ENCODE data around the gene RMND1. TPM values are rescaled to one million over a fixed set of nuclear protein-coding genes. Genes with fewer than 3 reads are reported as not detected.

Gene RMND1
- total and polyA plus RNA-seq, 2 of the 13 experiments (the other 11 are each of a cell fraction or from before 2014, with no cell fraction given), result 34.0 to 72.5 TPM

DNA sequence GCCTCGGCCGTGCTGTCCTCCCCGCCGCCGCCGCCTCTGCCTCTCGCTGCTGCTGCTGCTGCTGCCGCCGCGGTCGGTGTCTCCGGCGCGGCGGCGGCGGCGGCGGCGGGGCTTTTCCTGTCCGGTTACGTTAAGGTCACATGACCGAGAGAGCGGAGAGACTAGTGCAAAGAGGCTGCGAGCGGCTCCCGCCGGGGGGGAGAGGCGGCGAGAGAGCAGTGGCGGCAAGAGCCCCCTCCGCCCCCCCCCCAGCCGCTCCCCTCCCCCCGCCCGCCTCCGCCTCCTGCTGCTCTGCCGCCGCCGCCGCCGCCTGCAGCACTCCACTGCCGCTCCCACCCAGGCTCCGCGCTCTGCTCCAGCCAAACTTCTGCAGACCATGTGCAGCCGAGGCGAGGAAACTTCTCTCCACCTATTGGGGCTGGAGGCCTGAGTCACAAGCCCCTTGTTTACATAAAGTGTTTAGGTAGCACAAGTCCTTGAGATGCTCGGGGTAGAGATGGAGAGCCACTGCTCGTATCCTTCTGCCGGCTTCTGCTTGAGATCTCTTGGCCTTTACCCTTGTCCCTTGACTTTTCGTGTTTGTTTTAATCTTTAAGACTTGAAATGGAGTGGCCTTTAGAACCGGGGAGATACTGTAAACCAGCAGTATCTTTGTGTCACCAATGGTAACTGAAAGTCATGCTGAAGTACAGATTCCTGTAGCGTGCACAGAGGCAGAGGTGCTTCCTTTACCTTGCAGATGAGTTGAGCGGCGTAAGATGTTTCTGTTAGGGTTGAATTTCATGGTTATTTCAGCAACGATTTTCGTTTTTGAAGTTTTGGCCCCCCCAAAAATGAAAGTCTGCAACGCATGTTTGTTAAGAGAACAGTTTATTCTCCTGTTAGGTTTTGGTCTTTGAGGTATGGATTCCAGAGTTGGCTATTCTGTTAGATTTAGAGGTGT is 60.2 kb downstream of the RMND1 start, which contains the start of gene ZBTB2 (continued):
- TF ChIP-seq ZSCAN22 (CRISPR knock-in tag; IDR thresholded peaks at IDR 0.05), result no peak
- no peak for TF ChIP-seq GPN1 (CRISPR knock-in tag; IDR thresholded peaks at IDR 0.05; ENCODE audit: borderline replicate concordance)
- no peak for TF ChIP-seq RARG (CRISPR knock-in tag; IDR thresholded peaks at IDR 0.05; ENCODE audit: low read depth)
- TF ChIP-seq ZNF3 (CRISPR knock-in tag; IDR thresholded peaks at IDR 0.05), result no peak
- TF ChIP-seq, protein P1, sequence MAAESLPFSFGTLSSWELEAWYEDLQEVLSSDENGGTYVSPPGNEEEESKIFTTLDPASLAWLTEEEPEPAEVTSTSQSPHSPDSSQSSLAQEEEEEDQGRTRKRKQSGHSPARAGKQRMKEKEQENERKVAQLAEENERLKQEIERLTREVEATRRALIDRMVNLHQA (CRISPR knock-in tag; IDR thresholded peaks at IDR 0.05), result no peak
- 0 out of 2 replicates have a peak, but pooled peaks have one; percentile 21 for TF ChIP-seq ZNF720 (CRISPR knock-in tag; IDR thresholded peaks at IDR 0.05)
- no peak for TF ChIP-seq ZNF326 (CRISPR knock-in tag; IDR thresholded peaks at IDR 0.05; ENCODE audit: borderline replicate concordance)
- no peak for TF ChIP-seq SSRP1 (CRISPR knock-in tag; IDR thresholded peaks at IDR 0.05)
- TF ChIP-seq AGO2 (optimal IDR thresholded peaks at IDR 0.05; ENCODE audit: low read depth, low read length), result peak; percentile 66
- TF ChIP-seq MTF1 (CRISPR knock-in tag; IDR thresholded peaks at IDR 0.05), result no peak
- no peak for TF ChIP-seq SPEN (CRISPR knock-in tag; IDR thresholded peaks at IDR 0.05; ENCODE audit: low read depth)
- no peak for TF ChIP-seq PITX1 (CRISPR knock-in tag; IDR thresholded peaks at IDR 0.05)
- no peak for TF ChIP-seq BCL6 (CRISPR knock-in tag; IDR thresholded peaks at IDR 0.05)
- TF ChIP-seq, protein P2, sequence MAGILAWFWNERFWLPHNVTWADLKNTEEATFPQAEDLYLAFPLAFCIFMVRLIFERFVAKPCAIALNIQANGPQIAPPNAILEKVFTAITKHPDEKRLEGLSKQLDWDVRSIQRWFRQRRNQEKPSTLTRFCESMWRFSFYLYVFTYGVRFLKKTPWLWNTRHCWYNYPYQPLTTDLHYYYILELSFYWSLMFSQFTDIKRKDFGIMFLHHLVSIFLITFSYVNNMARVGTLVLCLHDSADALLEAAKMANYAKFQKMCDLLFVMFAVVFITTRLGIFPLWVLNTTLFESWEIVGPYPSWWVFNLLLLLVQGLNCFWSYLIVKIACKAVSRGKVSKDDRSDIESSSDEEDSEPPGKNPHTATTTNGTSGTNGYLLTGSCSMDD (CRISPR knock-in tag; IDR thresholded peaks at IDR 0.05), result no peak
- no peak for TF ChIP-seq ZNF879 (CRISPR knock-in tag; IDR thresholded peaks at IDR 0.05)
- TF ChIP-seq SMARCE1 (IDR thresholded peaks at IDR 0.05; ENCODE audit: borderline replicate concordance), result no peak
- TF ChIP-seq FOXA1 (IDR thresholded peaks at IDR 0.05), result peak; percentile 58; the same call in 1 of the 2 replicates
- TF ChIP-seq FOXA1 (CRISPR knock-in tag; IDR thresholded peaks at IDR 0.05), result peak; percentile 94
- TF ChIP-seq ARNT (IDR thresholded peaks at IDR 0.05), result no peak
- TF ChIP-seq ELF3 (CRISPR knock-in tag; IDR thresholded peaks at IDR 0.05), result peak; percentile 25; the same call in 1 of the 2 replicates
- 0 out of 2 replicates have a peak, but pooled peaks have one; percentile 42 for TF ChIP-seq ZNF567 (CRISPR knock-in tag; IDR thresholded peaks at IDR 0.05; ENCODE audit: borderline replicate concordance)
- no peak for TF ChIP-seq GATA4 (IDR thresholded peaks at IDR 0.05; ENCODE audit: borderline replicate concordance, low read depth)
- TF ChIP-seq ZNF282 (IDR thresholded peaks at IDR 0.05; ENCODE audit: partially characterized antibody), result no peak
- TF ChIP-seq MAF1 (CRISPR knock-in tag; IDR thresholded peaks at IDR 0.05; ENCODE audit: borderline replicate concordance), result no peak
- no peak for TF ChIP-seq KLF13 (CRISPR knock-in tag; IDR thresholded peaks at IDR 0.05)
- TF ChIP-seq, protein P3, sequence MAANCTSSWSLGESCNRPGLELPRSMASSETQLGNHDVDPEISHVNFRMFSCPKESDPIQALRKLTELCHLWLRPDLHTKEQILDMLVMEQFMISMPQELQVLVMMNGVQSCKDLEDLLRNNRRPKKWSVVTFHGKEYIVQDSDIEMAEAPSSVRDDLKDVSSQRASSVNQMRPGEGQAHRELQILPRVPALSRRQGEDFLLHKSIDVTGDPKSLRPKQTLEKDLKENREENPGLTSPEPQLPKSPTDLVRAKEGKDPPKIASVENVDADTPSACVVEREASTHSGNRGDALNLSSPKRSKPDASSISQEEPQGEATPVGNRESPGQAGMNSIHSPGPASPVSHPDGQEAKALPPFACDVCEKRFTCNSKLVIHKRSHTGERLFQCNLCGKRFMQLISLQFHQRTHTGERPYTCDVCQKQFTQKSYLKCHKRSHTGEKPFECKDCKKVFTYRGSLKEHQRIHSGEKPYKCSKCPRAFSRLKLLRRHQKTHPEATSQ (CRISPR knock-in tag; IDR thresholded peaks at IDR 0.05; ENCODE audit: borderline replicate concordance), result no peak
- TF ChIP-seq, protein P4, sequence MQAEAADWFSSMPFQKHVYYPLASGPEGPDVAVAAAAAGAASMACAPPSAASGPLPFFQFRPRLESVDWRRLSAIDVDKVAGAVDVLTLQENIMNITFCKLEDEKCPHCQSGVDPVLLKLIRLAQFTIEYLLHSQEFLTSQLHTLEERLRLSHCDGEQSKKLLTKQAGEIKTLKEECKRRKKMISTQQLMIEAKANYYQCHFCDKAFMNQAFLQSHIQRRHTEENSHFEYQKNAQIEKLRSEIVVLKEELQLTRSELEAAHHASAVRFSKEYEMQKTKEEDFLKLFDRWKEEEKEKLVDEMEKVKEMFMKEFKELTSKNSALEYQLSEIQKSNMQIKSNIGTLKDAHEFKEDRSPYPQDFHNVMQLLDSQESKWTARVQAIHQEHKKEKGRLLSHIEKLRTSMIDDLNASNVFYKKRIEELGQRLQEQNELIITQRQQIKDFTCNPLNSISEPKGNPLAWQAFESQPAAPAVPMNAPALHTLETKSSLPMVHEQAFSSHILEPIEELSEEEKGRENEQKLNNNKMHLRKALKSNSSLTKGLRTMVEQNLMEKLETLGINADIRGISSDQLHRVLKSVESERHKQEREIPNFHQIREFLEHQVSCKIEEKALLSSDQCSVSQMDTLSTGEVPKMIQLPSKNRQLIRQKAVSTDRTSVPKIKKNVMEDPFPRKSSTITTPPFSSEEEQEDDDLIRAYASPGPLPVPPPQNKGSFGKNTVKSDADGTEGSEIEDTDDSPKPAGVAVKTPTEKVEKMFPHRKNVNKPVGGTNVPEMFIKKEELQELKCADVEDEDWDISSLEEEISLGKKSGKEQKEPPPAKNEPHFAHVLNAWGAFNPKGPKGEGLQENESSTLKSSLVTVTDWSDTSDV (CRISPR knock-in tag; IDR thresholded peaks at IDR 0.05), result no peak
- no peak for TF ChIP-seq ZNF510 (CRISPR knock-in tag; IDR thresholded peaks at IDR 0.05; ENCODE audit: low read depth)

Data from HepG2 (cell line).